ENCODE measurements around the gene GUK1. TPM values are rescaled to one million over a fixed set of nuclear protein-coding genes. Genes with fewer than 3 reads are reported as not detected.

GUK1 gene
- total RNA-seq, 2 experiments from 2014 or later: 339 to 344 TPM

DNA sequence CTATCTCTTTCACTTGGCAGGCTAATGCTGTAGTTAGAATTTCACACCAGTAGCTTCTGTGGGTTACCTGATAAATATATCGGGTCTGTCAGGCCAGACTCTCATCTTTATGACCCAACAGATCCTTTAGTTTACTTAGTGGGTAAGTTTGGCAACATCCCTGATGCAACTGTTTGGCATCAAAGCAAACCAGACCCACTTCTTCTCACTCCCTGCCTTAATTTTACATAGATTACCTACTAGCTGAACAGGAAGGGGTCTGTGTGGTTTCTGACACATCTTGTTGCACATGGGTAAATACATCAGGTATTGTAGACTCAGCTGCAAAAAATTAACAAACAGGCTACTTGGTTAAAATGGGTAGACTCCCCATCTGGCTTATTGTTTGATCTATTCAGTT is 3.2 kb upstream of the GUK1 start:
- CTCF ChIA-PET: interaction anchor here (0.6 to 5.6 kb wide), 8 partner anchors 15 to 364 kb away, joined by 3 to 29 read pairs (median 4); partner anchors contain the start of genes IBA57 and MRPL55
- DNase-seq (peak; percentile 42), ATAC-seq (no peak)
- peaks cover 17% of the 10 kb centered on the region for H3K4me1 Mint-ChIP-seq (ENCODE audit: low read depth)
- H3K4me3 Mint-ChIP-seq: no peak overlapping the region
- H3K36me3 Mint-ChIP-seq (ENCODE audit: low read depth): peaks cover 11% of the 10 kb centered on the region
- peaks cover 12% of the 10 kb centered on the region for H3K27me3 Mint-ChIP-seq (ENCODE audit: low read depth)
- POLR2A ChIA-PET: interaction anchor here (0.7 to 2.8 kb wide), 10 partner anchors 20 to 327 kb away, joined by 3 to 15 read pairs (median 4); partner anchors contain the start of genes ARF1, IBA57, MRPL55 and TRIM11
- H3K27ac Mint-ChIP-seq: peak overlapping the region; percentile 5
- no peaks in the 10 kb centered on the region for H3K9me3 Mint-ChIP-seq (ENCODE audit: insufficient read depth)

DNA sequence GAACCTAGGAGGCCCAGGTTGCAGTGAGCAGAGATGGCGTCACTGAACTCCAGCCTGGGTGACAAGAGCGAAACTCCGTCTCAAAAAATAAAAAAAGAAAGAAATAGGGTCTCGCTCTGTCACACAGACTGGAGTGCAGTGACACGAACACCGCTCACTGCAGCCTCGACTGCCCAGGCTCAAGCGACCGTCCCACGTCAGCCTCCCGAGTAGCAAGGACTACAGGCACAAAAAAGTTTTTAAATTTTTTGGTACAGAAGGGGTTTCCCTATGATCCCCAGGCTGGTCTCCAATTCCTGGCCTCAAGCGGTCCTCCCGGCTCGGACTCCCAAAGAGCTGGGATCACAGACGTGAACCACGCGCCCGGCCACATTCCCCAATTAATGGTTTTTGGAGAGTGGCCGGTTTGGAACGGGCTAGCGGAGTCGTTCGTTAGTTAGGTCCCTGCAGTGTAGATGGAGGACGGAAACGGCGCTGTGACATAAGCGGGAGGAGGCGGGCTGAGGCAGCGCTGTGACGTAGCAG is 611 bp upstream of the GUK1 start:
- Mint-ChIP-seq H3K36me3 (ENCODE audit: low read depth) (peaks cover 32% of the 10 kb centered on the region), H3K27me3 (ENCODE audit: low read depth) (peaks cover 12% of the 10 kb centered on the region), H3K4me3 (peak overlapping the region; percentile 100), H3K9me3 (ENCODE audit: insufficient read depth) (no peaks in the 10 kb centered on the region), H3K4me1 (ENCODE audit: low read depth) (peaks cover 42% of the 10 kb centered on the region), H3K27ac (peak overlapping the region; percentile 99)
- DNase-seq: no peak
- ATAC-seq: no peak
- ChIA-PET POLR2A (interaction anchor here (0.7 to 6.1 kb wide), 3 partner anchors 27 to 57 kb away, joined by 3 to 36 read pairs (median 9); partner anchors contain the start of genes ARF1 and IBA57), CTCF (interaction anchor here (5.6 kb wide), 1 partner anchor 28 kb away, joined by 29 read pairs; the partner anchor contains the start of gene IBA57)

DNA sequence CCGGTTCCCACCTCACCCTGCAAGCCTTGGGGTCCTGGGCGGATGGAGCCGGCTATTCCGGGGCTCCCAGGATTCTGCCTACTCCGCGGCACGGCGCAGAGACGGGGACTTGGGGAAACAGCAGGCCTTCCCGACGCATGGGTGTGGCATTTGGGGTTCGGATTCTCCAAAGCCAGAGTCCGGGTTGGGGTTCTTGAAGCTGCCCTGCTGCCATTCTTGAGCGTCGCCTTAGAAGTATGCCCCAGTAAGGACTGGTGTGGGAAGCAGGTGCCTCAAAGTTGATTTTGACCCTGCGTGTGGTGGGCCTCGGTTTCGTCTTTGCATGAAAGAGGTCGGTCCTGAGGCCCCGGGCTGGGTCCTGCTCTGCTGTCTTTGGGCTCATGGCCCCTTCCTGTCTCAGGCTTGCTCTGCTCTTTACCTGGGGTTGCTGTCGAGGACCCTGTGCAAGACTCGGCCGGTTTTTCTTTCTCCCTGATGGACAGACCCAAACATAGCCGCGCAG is 696 bp downstream of the GUK1 start:
- H3K27ac Mint-ChIP-seq: peak overlapping the region; percentile 99
- ATAC-seq: peak; percentile 3
- H3K36me3 Mint-ChIP-seq (ENCODE audit: low read depth): peaks cover 32% of the 10 kb centered on the region
- peaks cover 6% of the 10 kb centered on the region for H3K27me3 Mint-ChIP-seq (ENCODE audit: low read depth)
- peak overlapping the region; percentile 100 for H3K4me3 Mint-ChIP-seq
- POLR2A ChIA-PET: interaction anchor here (0.6 to 6.1 kb wide), 12 partner anchors 10 to 325 kb away, joined by 3 to 38 read pairs (median 4); partner anchors contain the start of genes ARF1 and IBA57
- no peak for DNase-seq
- CTCF ChIA-PET: interaction anchor here (1.1 to 5.6 kb wide), 3 partner anchors 10 to 26 kb away, joined by 7 to 29 read pairs (median 7); partner anchors contain the start of gene IBA57
- H3K4me1 Mint-ChIP-seq (ENCODE audit: low read depth): peaks cover 42% of the 10 kb centered on the region
- no peaks in the 10 kb centered on the region for H3K9me3 Mint-ChIP-seq (ENCODE audit: insufficient read depth)

DNA sequence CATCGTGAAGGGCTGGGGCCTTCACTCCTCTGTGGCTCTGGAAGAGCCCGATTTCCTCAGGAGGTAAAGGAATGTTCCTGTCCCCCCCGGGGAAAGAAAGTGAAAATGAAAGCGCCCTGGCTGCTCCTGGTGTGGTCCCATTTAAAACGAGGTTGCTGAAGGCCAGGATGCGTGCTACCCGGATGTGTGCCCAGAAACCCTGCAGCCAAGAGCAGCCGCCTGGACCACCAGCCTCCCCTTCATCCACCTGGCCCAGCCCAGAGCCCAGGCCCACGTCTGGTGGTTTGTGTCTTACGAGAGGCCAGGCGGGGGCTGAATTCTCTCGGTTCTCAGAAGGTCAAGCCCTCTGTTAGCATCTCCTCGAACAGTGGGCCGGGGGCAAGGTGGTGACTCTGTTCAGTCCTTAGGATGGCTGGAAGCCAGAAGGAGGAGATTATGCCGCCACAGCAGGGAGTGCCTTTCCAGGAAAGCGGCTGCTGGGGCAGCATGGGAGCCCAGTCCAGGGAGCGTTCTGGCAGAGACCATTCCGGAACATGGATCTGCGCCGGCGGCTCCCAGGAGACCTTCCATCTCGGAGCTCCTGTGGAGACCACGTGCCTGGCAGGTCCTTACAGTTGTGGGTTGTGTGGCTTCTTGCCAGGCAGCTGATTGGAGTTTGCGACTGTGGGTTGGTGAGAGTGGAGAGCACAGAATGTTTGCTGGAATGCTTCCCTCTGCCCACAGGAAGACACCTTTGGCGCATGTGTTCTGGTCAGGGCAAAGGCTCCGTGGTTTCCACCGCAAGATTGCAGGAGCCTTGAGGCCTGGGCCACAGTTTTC is 1.4 kb downstream of the GUK1 start:
- POLR2A ChIA-PET: interaction anchor here (0.9 to 6.1 kb wide), 7 partner anchors 10 to 324 kb away, joined by 4 to 38 read pairs (median 6); partner anchors contain the start of genes ARF1 and IBA57
- CTCF ChIA-PET: interaction anchor here (1.7 to 2.3 kb wide), 2 partner anchors 11 to 24 kb away, joined by 6 to 7 read pairs; partner anchors contain the start of gene IBA57
- peak; percentile 0 for ATAC-seq

DNA sequence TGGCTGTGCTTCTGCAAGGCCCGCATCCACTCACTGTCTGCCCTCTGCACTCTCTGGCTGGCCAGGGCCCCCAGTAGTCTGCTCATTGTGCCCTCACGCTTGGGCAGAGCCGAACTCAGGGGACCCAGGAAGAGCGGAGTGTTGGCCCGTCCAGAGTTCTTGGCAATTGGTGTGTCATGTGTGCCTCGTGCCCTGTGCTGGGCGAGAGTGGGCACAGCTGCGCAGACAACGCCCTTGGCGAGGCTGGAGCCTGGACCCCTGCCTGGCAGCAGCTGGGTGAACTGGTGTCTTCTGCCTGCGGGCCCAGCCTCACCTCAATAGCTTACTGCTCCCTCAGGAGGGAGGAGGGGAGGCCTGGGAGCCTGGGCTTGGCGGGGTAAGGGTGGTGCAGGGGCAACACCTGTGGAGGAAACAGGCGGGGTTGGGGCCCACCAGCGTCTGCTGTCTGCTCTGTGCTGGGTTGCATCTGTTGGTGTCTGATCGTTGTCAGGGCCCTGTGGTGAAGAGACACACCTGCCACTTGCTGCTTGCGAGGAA is 2.1 kb downstream of the GUK1 start:
- peaks cover 31% of the 10 kb centered on the region for H3K4me1 Mint-ChIP-seq (ENCODE audit: low read depth)
- H3K27me3 Mint-ChIP-seq (ENCODE audit: low read depth): no peaks in the 10 kb centered on the region
- CTCF ChIA-PET: interaction anchor here (1.7 to 2.3 kb wide), 2 partner anchors 12 to 23 kb away, joined by 6 to 7 read pairs; partner anchors contain the start of gene IBA57
- ATAC-seq (no peak), DNase-seq (no peak)
- peak overlapping the region; percentile 100 for H3K4me3 Mint-ChIP-seq
- H3K36me3 Mint-ChIP-seq (ENCODE audit: low read depth): peaks cover 32% of the 10 kb centered on the region
- POLR2A ChIA-PET: interaction anchor here (0.8 to 6.1 kb wide), 4 partner anchors 16 to 37 kb away, joined by 3 to 38 read pairs (median 20); partner anchors contain the start of gene IBA57
- H3K9me3 Mint-ChIP-seq (ENCODE audit: insufficient read depth): no peaks in the 10 kb centered on the region
- H3K27ac Mint-ChIP-seq: peak overlapping the region; percentile 99

More for the DNA sequence above, 1.4 kb downstream of the GUK1 start:
- Mint-ChIP-seq H3K36me3 (ENCODE audit: low read depth) (peaks cover 32% of the 10 kb centered on the region), H3K4me1 (ENCODE audit: low read depth) (peaks cover 39% of the 10 kb centered on the region), H3K4me3 (peak overlapping the region; percentile 100), H3K27me3 (ENCODE audit: low read depth) (peaks cover 4% of the 10 kb centered on the region), H3K9me3 (ENCODE audit: insufficient read depth) (no peaks in the 10 kb centered on the region), H3K27ac (peak overlapping the region; percentile 99)
- DNase-seq: peak; percentile 62

DNA sequence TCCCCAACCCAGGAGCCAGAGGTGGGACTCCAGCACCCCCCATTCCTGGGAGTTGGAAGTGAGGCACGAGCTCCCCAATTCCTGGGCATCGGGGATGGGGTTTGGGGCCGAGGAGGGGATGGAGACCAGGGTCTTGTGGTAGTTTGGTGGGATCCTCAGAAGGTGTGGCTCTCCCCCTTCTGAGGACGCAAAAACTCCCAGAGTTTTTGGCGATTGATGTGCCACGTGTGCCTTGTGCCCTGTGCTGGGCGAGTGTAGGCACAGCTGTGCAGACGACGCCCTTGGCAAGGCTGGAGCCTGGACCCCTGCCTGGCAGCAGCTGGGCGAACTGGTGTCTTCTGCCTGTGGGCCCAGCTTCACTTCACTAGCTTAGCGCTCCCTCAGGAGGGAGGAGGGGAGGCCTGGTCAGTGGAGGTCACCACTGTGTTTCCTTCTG is 2.6 kb downstream of the GUK1 start:
- H3K27me3 Mint-ChIP-seq (ENCODE audit: low read depth): no peaks in the 10 kb centered on the region
- DNase-seq (no peak), ATAC-seq (no peak)
- H3K4me1 Mint-ChIP-seq (ENCODE audit: low read depth): peaks cover 27% of the 10 kb centered on the region
- H3K27ac Mint-ChIP-seq: peak overlapping the region; percentile 99
- ChIA-PET CTCF (interaction anchor here (1.7 to 2.3 kb wide), 2 partner anchors 12 to 22 kb away, joined by 6 read pairs; partner anchors contain the start of gene IBA57), POLR2A (interaction anchor here (0.8 to 6.1 kb wide), 4 partner anchors 15 to 37 kb away, joined by 3 to 38 read pairs (median 20); partner anchors contain the start of gene IBA57)
- peaks cover 32% of the 10 kb centered on the region for H3K36me3 Mint-ChIP-seq (ENCODE audit: low read depth)
- peak overlapping the region; percentile 100 for H3K4me3 Mint-ChIP-seq
- no peaks in the 10 kb centered on the region for H3K9me3 Mint-ChIP-seq (ENCODE audit: insufficient read depth)

GRCh38 chr1:228143480-228144192 is 3.6 kb downstream of the GUK1 start:
- peak overlapping the region; percentile 99 for H3K27ac Mint-ChIP-seq
- ATAC-seq (no peak), DNase-seq (no peak)
- H3K4me1 Mint-ChIP-seq (ENCODE audit: low read depth): peaks cover 32% of the 10 kb centered on the region
- H3K27me3 Mint-ChIP-seq (ENCODE audit: low read depth): no peaks in the 10 kb centered on the region
- CTCF ChIA-PET: interaction anchor here (0.7 to 2.3 kb wide), 3 partner anchors 13 to 24 kb away, joined by 3 to 6 read pairs (median 4); no protein-coding TSS in a partner anchor
- H3K9me3 Mint-ChIP-seq (ENCODE audit: insufficient read depth): no peaks in the 10 kb centered on the region
- POLR2A ChIA-PET: interaction anchor here (1.1 to 6.1 kb wide), 3 partner anchors 14 to 35 kb away, joined by 3 to 38 read pairs (median 36); partner anchors contain the start of gene IBA57
- peaks cover 32% of the 10 kb centered on the region for H3K36me3 Mint-ChIP-seq (ENCODE audit: low read depth)
- peak overlapping the region; percentile 100 for H3K4me3 Mint-ChIP-seq

DNA sequence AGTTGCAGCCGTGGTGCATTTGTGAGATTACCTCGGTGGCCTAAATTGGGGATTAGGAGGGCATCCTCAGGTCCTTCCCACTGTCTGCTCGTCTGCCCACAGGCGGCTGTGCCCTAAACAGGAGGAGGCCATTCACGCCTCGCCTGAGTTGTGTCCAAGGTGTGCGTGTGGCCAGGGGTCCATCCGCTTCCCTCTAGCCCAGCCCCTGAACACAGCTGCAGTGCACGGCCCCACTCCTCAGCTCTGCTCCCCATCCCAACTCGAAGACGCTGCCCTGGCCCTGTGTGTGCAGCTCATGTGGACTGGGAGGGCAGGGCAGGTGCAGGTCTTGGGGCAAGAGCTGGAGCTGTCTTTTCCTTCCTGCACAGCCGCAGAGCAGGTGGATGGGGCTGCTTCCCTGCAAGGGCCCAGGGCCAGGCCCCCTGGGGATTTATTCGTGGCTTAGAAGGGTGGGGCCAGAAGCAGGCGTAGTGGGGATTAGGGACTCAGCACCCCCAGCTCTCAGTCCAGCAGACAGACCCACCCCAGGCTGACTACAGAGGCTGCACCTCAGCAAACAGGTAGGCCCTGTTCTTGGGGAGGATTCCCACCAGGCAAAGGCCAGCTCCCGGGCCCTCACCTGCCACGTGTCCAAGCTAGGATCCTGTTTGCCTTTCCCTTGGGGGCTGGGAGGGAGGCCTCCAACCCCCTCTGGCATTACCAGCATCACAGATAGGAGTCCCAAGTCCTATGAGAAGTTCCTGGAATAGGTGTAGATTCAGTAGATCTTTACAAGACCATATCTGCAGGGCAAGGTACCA is 4.3 kb downstream of the GUK1 start:
- Mint-ChIP-seq H3K9me3 (ENCODE audit: insufficient read depth) (no peaks in the 10 kb centered on the region), H3K4me3 (no peak overlapping the region), H3K36me3 (ENCODE audit: low read depth) (peaks cover 32% of the 10 kb centered on the region), H3K4me1 (ENCODE audit: low read depth) (peaks cover 32% of the 10 kb centered on the region), H3K27ac (peak overlapping the region; percentile 99), H3K27me3 (ENCODE audit: low read depth) (no peaks in the 10 kb centered on the region)
- no peak for ATAC-seq
- CTCF ChIA-PET: interaction anchor here (1.0 to 2.3 kb wide), 2 partner anchors 14 to 22 kb away, joined by 4 to 6 read pairs; no protein-coding TSS in a partner anchor
- POLR2A ChIA-PET: interaction anchor here (6.1 kb wide), 1 partner anchor 22 kb away, joined by 36 read pairs; the partner anchor contains the start of gene IBA57
- no peak for DNase-seq

- Mint-ChIP-seq H3K4me1 (ENCODE audit: low read depth) (peaks cover 32% of the 10 kb centered on the region), H3K36me3 (ENCODE audit: low read depth) (peaks cover 32% of the 10 kb centered on the region), H3K27me3 (ENCODE audit: low read depth) (no peaks in the 10 kb centered on the region), H3K4me3 (no peak overlapping the region), H3K27ac (no peak overlapping the region), H3K9me3 (ENCODE audit: insufficient read depth) (no peaks in the 10 kb centered on the region)
- ChIA-PET POLR2A (interaction anchor here (0.9 to 6.1 kb wide), 2 partner anchors 12 to 21 kb away, joined by 3 to 36 read pairs; partner anchors contain the start of gene IBA57), CTCF (interaction anchor here (2.3 kb wide), 1 partner anchor 14 kb away, joined by 6 read pairs; no protein-coding TSS in a partner anchor)
- DNase-seq (no peak), ATAC-seq (no peak)
These were observed 4.9 kb downstream of the GUK1 start for GRCh38 chr1:228144993-228145343.
